Heart right ventricle (tissue), 16 donors: ENCODE measurements around the gene ADAMTS14. TPM values are rescaled to one million over a fixed set of nuclear protein-coding genes. Genes with fewer than 3 reads are reported as not detected.
A peak's percentile ranks its signal among the peaks of the same experiment; 100 is the strongest.

Source experiments
- ATAC-seq, 8 donors: fragments of 200-7000 bp; cut with Tn5 transposase; one replicate each; pipeline ENCODE4 v1.9.1; 2020; ENCODE audit warnings: mild to moderate bottlenecking in 8 of 8, moderate library complexity in 8 of 8, moderate number of reproducible peaks in 1 of 8
- DNase-seq, 2 donors: peaks; one replicate each; pipeline ENCODE4 v3.0.0-alpha.2; 2020
- H3K27ac ChIP-seq, 10 donors: fragments of 200-600 bp; sonication (generic) in 2 of 10; one replicate each; pipeline versions ENCODE4 v1.5.0 to v1.8.0; 2020 to 2022; ENCODE audit warnings: mild to moderate bottlenecking in 3 of 10
- H3K27me3 ChIP-seq, 7 donors: fragments of 200-600 bp; one replicate each; pipeline ENCODE4 v1.8.0; 2021 to 2022; ENCODE audit warnings: mild to moderate bottlenecking in 2 of 7
- H3K36me3 ChIP-seq, 9 donors: fragments of 200-600 bp; sonication (generic) in 1 of 9; one replicate each; pipeline versions ENCODE4 v1.5.0 to v1.8.0; 2020 to 2022; ENCODE audit warnings: mild to moderate bottlenecking in 2 of 9
- H3K4me1 ChIP-seq, 9 donors: fragments of 200-600 bp; sonication (generic) in 1 of 9; one replicate each; pipeline versions ENCODE4 v1.5.0 to v1.8.0; 2020 to 2022; ENCODE audit warnings: mild to moderate bottlenecking in 4 of 9
- H3K4me3 ChIP-seq, 10 donors: fragments of 200-600 bp; sonication (generic) in 2 of 10; one replicate each; pipeline versions ENCODE4 v1.5.0 to v1.8.0; 2020 to 2022; ENCODE audit warnings: mild to moderate bottlenecking in 7 of 10, moderate library complexity in 2 of 10
- H3K9me3 ChIP-seq, 11 donors: fragments of 200-600 bp in 10 of 11; sonication (generic) in 2 of 11; one replicate each; pipeline versions ENCODE4 v1.5.0 to v1.8.0; 2013 to 2022; ENCODE audit warnings: mild to moderate bottlenecking in 2 of 11, control low read depth in 1 of 11, moderate library complexity in 1 of 11
- CTCF ChIP-seq, 9 donors: fragments of 200-600 bp; sonication (generic) in 2 of 9; IDR thresholded peaks; one replicate each; pipeline versions ENCODE4 v1.5.0 to v1.8.0; 2021 to 2022; ENCODE audit warnings: antibody characterized with exemption in 9 of 9, mild to moderate bottlenecking in 5 of 9, moderate library complexity in 1 of 9
- WGBS, 2 donors: extraction: QIAGEN DNeasy Blood & Tissue Kit; methylation state at CpG; one replicate each; pipeline ENCODE4 v1.1.7; 2013; ENCODE audit warnings: inconsistent platforms in 1 of 2; 5-methylcytosine and 5-hydroxymethylcytosine counted together
- intact Hi-C, 10 donors: fragments of 100-400 bp; cut with DNase I; formaldehyde crosslinking; loops; one replicate each; pipeline versions ENCODE4 v1.11.1 to v1.14.2; 2022
- polyA plus RNA-seq, 2 donors: library from polyadenylated mRNA; stranded (reverse); fragments of 200-250 nt; gene quantifications; one replicate each; pipeline ENCODE4 v1.2.3, GENCODE V29; 2013
- total RNA-seq, 10 donors: library from RNA; stranded (reverse); fragmentation: NEBNext Ultra II Directional in 3 of 10; extraction: Animal tissue kit (Norgen Biotek cat#: 25700) in 3 of 10; gene quantifications; one replicate each; pipeline versions ENCODE4 v1.2.1 to v1.2.4, GENCODE V29; 2021 to 2023
- donor health status: Arrhythmogenic right ventricular cardiomyopathy.
- donor health status: ischemic (EF 13 %, LVEDD 7.1; RV severe dilation, severe dysfunction).
- donor health status: healthy with polysubstance abuse.
- donor health status: DM: no; HTN: yes; CAD: no.
- donor health status: DM: no; HTN: no; CAD: no.
- donor health status: ischemic (EF 25% LVEDD 6.9; RV normal size, moderate dysfunction).
- donor health status: ischemic (EF 25% LVEDD 5.7; RV mildly dilated, moderate dysfunction).
- donor health status: healthy.
- donor health status: DM: yes; HTN: yes; CAD: no.
- donor health status: Ischemic cardiomyopathy.
- donor health status: ischemic (EF 35%, LVEDD 5.7; RV mildly dilated, moderate dysfunction).
- donor health status: nonischemic (EF 11% LVEDD 7.7; RV severe dilation, severe dysfunction).
- donor health status: DM: yes; HTN: yes; CAD: no.
- donor health status: PGD.
- donor health status: ischemic (EF 29% LVEDD 5.4; RV normal size, mild dysfunction).
- donor health status: nonischemic (EF 23%, LVEDD 6.1; RV moderate dilation, normal function).

The ADAMTS14 gene
- total and polyA plus RNA-seq, 12 donors = 0.08 to 1.4 (median 0.57) TPM

- no peaks in the 10 kb centered on the region for H3K9me3 ChIP-seq
- no peaks in the 10 kb centered on the region for H3K27me3 ChIP-seq
- peaks cover 0 to 11% (median 0%) of the 10 kb centered on the region in 9 donors for H3K4me1 ChIP-seq
- peak overlapping the region in 1 of 10 donors; percentile 51 for H3K27ac ChIP-seq
- ATAC-seq (peak in 6 of 8 donors; percentile 47 to 89 (median 70)), DNase-seq (no peak)
- H3K36me3 ChIP-seq = no peaks in the 10 kb centered on the region
- WGBS, 2 donors = 53% methylated on average over 11 of the region's 11 CpGs; no CpG with 5 or more reads in 1 of the 2 donors
- H3K4me3 ChIP-seq = no peak overlapping the region
- intact Hi-C loops = no loop called here
- peak in 1 of 9 donors; percentile 13 for TF ChIP-seq CTCF (IDR thresholded peaks at IDR 0.05)
Observed at GRCh38 chr10:70690589-70690988, 18.3 kb downstream of the ADAMTS14 start.

- Histone ChIP-seq H3K4me3 (no peak overlapping the region), H3K9me3 (no peaks in the 10 kb centered on the region), H3K27ac (no peak overlapping the region), H3K36me3 (no peaks in the 10 kb centered on the region), H3K27me3 (no peaks in the 10 kb centered on the region), H3K4me1 (peaks cover 0 to 11% (median 0%) of the 10 kb centered on the region in 9 donors)
- ATAC-seq (peak in 1 of 8 donors; percentile 18), DNase-seq (no peak)
- TF ChIP-seq CTCF (IDR thresholded peaks at IDR 0.05) = no peak
- intact Hi-C loops = no loop called here
- 56 to 88% methylated on average over 6 of the region's 6 CpGs for WGBS, 2 donors
Observed at GRCh38 chr10:70691611-70692010, 19.3 kb downstream of the ADAMTS14 start.

- Histone ChIP-seq H3K4me3 (no peak overlapping the region), H3K27ac (no peak overlapping the region), H3K27me3 (no peaks in the 10 kb centered on the region), H3K9me3 (no peaks in the 10 kb centered on the region), H3K36me3 (no peaks in the 10 kb centered on the region), H3K4me1 (peaks cover 0 to 11% (median 0%) of the 10 kb centered on the region in 9 donors)
- no peak for DNase-seq
- ATAC-seq = no peak
- WGBS, 2 donors = 76 to 78% methylated on average over 9 of the region's 9 CpGs
- no peak for TF ChIP-seq CTCF (IDR thresholded peaks at IDR 0.05)
- intact Hi-C loops = no loop called here
Observed at GRCh38 chr10:70692043-70692603, 19.8 kb downstream of the ADAMTS14 start.

GRCh38 chr10:70693619-70694335 is 21.5 kb downstream of the ADAMTS14 start:
- 69 to 76% methylated on average over 19 of the region's 19 CpGs for WGBS, 2 donors
- Histone ChIP-seq H3K27me3 (no peaks in the 10 kb centered on the region), H3K4me3 (no peak overlapping the region), H3K36me3 (no peaks in the 10 kb centered on the region), H3K27ac (no peak overlapping the region), H3K4me1 (peaks cover 0 to 11% (median 0%) of the 10 kb centered on the region in 9 donors), H3K9me3 (no peaks in the 10 kb centered on the region)
- DNase-seq (peak; percentile 39 to 44), ATAC-seq (peak in 7 of 8 donors; percentile 22 to 76 (median 53))
- intact Hi-C loops = no loop called here
- no peak for TF ChIP-seq CTCF (IDR thresholded peaks at IDR 0.05)
